HK-2 (cell line): ENCODE data around the gene FRMPD4.

ENCODE experiments used
- DNase-seq: peaks from one replicate; pipeline ENCODE4 v3.0.0-alpha.2; 2018; ENCODE audit not compliant: unreplicated experiment

FRMPD4 gene

DNA sequence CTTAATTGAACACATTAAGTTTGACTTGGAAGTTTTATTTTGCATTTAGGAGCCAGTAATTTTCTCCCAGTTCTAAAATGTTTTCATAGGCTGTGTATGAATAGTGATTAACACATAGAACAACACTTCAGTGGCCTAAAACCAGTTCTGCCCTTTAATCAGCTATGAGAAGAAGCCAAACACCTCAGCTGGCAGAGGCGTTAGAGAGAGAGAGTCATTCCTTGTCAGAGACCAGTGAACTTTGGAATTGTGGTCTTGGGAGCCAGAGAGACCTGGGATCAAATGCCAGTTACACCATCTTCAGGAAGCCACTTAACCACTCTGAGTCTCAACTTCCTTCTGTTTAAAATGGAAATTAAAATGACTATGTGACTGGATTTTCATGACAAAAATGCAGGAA, 613.6 kb downstream of the FRMPD4 start:
- DNase-seq: no peak

DNA sequence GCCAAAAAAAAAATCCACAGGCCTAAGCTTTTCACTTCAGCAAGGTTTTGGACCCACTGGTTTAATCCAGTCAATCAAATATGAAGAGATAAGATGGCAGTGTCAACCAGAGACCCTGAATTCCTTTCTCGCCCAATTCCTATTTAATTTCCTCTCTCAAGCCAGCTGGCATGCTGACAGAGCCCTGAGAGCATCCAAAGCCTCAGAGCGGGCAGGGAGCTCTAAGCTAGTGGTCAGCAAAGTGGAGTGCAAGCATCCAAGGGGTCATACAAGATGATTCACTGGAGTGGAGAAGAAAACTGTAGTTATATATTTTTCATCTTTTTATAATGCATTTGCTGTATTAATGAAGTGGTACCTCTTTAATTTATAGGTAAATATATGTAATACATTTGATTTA, 615.1 kb downstream of the FRMPD4 start:
- DNase-seq: no peak

DNA sequence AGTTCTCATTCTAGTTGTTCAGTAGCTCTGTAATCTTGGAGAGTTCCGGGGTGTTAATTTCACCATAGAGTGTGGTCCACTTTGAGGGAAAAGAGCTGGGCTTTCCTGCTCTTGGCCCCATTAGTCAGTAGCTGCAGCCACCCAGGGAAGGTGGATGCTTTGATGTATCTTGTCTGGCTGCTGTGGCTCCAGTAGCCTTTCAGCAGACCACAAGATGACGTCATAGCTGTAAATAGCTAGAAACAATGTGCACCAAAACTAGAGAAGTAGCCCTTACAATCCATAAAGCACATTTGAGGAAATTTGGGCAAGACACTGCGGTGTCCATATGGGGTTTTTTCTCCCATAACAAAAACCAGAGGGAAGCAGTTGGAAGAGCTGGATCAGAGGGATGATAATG, 620.0 kb downstream of the FRMPD4 start:
- DNase-seq: no peak

DNA sequence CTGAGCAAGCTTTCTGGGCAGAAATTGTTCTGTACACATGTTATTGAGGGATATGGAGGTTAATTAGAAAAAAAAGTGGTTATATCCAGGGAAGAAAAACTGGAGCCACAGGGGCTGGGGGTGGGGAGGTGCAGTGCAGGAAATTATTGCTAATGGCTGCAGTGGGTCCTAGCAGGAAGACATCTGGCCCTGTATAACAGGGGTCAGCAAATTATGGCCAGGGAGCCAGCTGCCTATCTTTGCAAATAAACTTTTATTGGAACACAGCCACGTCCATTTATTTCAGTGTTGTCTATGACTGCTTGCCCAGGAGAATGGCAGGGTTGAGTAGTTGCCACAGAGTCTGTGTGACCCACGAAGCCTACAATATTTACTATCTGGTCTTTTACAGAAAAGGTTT, 629.6 kb downstream of the FRMPD4 start:
- no peak for DNase-seq

DNA sequence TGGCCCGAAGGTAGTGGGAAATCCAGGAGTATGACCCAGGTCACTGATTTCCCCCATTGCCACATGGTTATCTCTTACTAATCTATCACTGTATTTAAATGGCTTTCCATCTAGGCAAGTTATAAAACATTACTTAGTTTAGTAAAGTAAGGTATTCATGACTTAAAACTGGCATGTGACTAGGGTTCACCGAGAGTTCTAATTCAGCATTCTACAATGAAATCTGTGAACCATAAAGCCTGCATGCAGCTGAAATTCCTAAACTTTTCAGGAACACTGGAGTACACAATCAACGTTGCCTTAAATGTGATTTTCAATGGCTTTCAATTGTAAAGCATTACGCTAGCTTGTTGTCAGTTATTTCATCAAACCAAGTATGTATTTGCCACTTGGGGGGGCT, 630.2 kb downstream of the FRMPD4 start:
- no peak for DNase-seq

DNA sequence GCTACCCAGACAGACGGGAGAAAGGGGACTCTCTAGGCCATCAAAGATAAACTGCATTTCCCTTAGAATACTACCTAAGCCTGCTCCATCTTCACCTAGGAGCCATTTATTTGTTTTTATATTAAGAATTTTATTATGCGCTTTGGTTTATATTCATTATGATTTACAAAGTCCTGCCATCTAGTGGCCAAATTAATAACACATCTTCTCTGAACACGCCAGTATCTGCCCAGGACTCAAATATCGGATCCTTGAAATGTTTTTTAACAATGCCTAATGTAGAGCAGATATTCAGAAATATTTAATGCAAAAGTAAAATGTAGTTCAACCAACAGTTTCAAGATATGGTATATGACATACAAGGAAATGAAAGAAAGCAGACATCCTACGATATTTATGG, 632.2 kb downstream of the FRMPD4 start:
- DNase-seq: no peak

DNA sequence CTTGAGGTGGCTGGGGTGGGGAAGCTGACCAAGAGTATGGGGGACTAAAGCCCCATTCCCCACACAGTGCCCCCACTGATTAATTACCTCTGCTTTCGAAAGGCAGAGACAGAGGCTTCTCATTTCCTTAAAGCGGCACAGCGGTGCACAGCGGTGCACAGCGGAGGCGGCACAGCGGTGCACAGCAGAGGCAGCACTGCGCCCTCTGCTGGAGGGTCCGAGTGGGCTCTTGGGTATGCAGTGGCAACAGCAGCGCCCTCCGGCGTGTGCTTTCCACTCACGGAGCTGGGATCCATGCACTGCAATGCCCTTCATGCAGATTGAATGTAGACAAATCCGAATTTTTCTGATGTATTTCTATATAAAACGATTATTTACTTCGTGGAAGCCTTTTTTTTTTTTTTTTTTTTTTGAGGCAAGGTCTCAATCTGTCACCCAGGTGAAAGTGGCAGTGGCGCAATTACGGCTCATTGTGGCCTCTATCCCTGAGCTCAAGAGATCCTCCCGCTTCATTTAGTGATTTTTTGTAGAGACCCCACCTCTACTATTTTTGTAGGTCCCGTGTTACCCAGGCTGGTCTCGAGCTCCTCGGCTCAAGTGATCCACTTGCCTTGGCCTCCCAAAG, 633.3 kb downstream of the FRMPD4 start:
- DNase-seq: peak; percentile 39
